OCI-LY3 (cell line): ENCODE measurements around the gene PRDM4.
"Not testable (repeated sequence)": the region's sequence is repeated elsewhere in the genome, so short reads cannot be mapped to it uniquely, and the experiment has no call there.

Source experiments
- EZH2phosphoT487 ChIP-seq: fragments of 200-600 bp; shearing (Covaris generic); IDR thresholded peaks from 2 replicates; pipeline ENCODE4 v1.6.1; 2018; ENCODE audit warnings: antibody characterized with exemption, mixed run types, low read depth
- TF ChIP-seq, protein P1 (sequence below): fragments of 200-600, 300-600 bp; sonication (generic); IDR thresholded peaks from 2 replicates; pipeline ENCODE4 v1.5.1; 2014; ENCODE audit warnings: antibody characterized with exemption, low read length, low read depth

DNA sequence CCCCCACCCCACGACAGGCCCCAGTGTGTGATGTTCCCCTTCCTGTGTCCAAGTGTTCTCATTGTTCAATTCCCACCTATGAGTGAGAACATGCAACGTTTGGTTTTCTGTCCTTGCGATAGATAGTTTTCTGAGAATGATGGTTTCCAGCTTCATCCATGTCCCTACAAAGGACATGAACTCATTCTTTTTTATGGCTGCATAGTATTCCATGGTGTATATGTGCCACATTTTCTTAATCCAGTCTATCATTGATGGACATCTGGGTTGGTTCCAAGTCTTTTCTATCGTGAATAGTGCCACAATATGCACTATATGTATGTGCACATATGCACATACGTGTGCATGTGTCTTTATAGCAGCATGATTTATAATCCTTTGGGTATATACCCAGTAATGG is 55.4 kb downstream of the PRDM4 start:
- TF ChIP-seq, protein P1, sequence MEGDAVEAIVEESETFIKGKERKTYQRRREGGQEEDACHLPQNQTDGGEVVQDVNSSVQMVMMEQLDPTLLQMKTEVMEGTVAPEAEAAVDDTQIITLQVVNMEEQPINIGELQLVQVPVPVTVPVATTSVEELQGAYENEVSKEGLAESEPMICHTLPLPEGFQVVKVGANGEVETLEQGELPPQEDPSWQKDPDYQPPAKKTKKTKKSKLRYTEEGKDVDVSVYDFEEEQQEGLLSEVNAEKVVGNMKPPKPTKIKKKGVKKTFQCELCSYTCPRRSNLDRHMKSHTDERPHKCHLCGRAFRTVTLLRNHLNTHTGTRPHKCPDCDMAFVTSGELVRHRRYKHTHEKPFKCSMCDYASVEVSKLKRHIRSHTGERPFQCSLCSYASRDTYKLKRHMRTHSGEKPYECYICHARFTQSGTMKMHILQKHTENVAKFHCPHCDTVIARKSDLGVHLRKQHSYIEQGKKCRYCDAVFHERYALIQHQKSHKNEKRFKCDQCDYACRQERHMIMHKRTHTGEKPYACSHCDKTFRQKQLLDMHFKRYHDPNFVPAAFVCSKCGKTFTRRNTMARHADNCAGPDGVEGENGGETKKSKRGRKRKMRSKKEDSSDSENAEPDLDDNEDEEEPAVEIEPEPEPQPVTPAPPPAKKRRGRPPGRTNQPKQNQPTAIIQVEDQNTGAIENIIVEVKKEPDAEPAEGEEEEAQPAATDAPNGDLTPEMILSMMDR: not testable (repeated sequence)
- TF ChIP-seq EZH2phosphoT487: not testable (repeated sequence)
